HG02678 (cell line): ENCODE data around the gene PLEKHG3.
"Not testable (repeated sequence)": the region's sequence is repeated elsewhere in the genome, so short reads cannot be mapped to it uniquely, and the experiment has no call there.

Source experiments
- ATAC-seq: cut with Tn5 transposase; IDR thresholded peaks from one replicate; pipeline ENCODE4 v1.9.1; 2021; ENCODE audit warnings: mild to moderate bottlenecking, moderate library complexity; ENCODE audit not compliant: unreplicated experiment

The PLEKHG3 gene

DNA sequence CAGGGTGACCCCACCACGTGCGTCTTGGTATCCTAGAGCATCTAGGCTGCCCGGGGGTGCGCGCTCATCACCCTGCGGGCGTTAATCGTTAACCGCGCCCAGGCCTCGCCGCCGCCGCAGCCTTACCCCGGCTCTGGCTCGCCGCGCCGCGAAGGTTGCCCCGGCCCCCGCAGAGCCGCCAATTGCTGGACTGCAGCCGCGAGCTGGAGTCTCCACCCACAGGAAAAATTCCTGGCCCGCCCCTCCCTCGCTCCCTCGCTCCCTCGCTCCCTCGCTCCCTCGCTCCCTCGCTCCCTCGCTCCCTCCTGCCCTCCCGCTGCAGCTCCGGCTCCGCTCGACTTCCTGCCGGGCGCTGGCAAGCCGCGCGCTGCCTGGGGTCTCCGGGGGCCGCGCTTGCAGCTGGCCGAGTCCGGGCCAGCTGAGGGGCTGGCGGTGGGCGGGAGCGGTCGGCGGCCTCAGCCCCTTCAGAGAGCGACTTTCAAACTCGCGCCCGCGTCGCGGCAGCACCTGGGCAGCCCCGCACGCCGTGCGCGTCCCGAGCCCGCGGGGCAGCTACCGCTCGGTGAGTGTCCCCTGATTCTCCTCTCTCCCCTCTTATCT is at the start of gene PLEKHG3:
PLEKHG3 (plus strand) TSS at position 282 of the 600 bp plus-strand sequence. CDS start 23,208 bp downstream, outside the sequence.
- no peak for ATAC-seq

DNA sequence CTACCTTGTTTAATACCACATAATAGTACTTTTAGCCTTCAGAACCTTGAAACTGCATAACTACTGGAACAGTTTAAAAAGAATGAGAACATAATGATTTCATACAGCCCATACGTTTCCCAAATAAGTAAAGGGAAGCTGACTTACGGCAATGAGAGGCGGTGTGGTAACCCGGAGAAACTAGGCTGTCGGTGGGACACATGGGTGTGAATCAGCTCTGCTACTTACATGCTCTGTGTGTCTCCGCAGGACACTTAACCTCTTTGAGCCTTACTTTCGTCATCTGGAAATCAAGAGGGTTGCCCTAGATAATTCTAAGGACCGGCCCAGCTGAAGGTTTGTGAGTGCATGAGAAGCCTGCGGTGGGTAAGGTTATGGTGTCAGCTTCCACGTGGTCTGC is 49.3 kb upstream of the PLEKHG3 start:
- ATAC-seq: no peak

DNA sequence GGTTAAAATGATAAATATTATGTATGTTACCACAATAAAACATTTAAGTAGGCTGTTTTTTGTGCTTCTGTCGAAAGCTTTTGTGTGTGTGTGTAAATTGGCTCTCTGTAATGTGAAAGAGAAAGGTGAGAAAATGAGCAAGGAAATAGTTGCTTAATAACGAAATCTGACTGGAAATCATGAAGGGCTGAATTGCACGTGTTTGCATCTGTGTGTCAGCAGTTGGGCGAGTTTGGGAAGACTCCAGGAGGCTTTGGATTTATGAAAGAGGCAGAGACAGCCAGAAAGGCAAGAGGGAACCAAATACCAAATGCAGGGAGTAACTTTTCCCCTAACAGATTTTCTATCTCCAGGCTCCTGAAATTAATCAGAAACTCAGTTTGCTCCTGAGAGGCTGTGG is 47.2 kb upstream of the PLEKHG3 start:
- no peak for ATAC-seq

DNA sequence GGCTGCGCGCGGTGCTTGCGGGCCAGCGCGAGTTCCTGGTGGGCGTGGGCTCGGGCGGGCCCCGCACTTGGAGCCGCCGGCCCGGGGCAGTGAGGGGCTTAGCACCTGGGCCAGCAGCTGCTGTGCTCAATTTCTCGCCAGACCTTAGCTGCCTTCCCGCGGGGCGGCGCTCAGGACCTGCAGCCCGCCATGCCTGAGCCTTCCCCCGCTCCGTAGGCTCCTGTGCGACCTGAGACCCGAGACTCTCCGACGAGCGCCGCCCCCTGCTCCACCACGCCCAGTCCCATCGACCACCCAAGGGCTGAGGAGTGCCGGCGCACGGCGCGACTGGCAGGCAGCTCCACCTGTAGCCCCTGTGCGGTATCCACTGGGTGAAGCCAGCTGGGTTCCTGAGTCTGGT is 46.0 kb upstream of the PLEKHG3 start:
- no peak for ATAC-seq

DNA sequence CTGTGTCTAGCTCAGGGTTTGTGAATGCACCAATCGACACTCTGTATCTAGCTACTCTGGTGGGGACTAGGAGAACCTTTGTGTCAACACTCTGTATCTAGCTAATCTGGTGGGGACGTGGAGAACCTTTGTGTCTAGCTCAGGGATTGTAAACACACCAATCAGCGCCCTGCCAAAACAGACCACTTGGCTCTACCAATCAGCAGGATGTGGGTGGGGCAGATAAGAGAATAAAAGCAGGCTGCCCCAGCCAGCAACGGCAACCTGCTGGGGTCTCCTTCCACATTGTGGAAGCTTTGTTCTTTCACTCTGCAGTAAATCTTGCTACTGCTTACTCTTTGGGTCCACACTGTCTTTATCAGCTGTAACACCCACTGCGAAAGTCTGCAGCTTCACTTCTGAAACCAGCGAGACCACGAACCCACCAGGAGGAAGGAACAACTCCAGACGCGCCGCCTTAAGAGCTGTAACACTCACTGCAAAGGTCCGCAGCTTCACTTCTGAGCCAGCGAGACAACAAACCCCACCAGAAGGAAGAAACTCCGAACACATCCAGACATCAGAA is 45.4 kb upstream of the PLEKHG3 start:
- not testable (repeated sequence) for ATAC-seq

DNA sequence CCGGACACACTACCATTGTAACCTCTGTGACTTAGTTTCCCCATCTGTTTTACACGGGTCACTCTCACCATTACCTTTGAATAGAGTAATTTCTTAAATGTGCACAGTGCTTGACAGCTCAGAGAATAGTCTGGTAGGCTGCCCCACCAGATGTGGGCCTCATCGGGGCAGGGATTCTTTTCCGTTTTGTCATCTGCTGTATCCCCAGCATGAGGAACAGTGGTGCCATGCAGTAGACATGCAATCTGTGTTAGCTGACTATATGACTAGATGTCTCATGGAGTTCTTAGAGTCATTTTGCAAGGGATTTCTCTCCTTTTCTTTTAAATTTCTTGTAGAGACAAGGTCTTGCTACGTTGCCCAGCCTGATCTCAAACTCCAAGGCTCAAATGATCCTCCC is 44.9 kb upstream of the PLEKHG3 start:
- no peak for ATAC-seq

DNA sequence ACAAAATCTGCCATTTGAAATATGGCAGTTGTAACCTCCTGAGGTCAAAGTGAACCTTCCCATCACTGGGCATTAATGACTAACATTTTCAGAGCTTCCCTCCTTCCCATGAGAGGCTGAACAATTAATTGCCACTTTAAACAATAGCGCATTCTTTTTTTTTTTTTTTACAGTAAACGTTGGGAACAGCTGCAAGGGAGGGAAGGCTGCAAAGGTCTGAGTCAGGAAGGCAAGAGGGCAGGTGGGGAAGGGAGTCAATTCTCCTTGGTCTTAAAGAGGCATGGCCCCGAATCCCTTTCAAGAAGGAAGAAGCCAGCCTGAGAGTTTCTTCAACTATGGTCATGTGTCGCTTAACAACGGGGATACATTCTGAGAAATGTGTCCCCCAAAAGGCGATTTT is 41.0 kb upstream of the PLEKHG3 start:
- no peak for ATAC-seq

DNA sequence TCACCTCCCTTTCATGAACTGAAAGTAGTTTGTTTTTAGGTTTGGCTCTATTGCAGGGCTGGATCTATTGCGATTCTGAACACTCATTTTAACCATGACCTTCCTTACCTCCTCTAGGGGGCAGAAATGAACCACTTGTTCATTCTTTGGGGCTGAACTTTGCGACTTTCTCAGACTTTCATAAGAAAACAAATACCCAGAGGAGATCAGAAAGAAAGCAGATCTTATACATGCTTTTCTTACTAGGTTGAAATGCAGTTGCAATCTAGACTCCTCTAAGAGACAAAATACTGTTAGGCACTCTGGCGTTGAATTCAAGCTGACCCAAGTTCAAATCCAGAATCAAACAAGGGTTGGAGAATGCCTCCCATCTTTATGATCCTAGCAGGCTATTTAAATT is 32.6 kb upstream of the PLEKHG3 start:
- no peak for ATAC-seq

DNA sequence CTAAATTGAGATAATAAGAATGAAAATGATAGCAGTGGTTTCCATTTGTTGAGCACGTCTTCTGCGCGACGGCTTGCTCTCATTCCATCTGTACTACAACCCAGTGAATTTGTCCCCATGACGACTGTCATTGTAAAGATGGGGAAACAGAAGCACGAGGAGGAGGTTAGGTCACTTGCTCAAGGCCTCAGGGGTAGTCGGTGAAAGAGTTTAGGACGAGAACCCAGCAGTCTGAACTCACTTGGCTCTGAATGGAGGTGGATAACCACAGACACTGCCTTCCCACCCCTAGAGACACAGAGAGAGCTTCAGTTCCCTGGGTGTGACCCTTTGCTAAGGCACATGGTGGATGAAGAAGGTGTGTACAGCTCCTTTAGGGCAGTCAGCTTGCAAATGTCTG is 30.9 kb upstream of the PLEKHG3 start:
- ATAC-seq: no peak

DNA sequence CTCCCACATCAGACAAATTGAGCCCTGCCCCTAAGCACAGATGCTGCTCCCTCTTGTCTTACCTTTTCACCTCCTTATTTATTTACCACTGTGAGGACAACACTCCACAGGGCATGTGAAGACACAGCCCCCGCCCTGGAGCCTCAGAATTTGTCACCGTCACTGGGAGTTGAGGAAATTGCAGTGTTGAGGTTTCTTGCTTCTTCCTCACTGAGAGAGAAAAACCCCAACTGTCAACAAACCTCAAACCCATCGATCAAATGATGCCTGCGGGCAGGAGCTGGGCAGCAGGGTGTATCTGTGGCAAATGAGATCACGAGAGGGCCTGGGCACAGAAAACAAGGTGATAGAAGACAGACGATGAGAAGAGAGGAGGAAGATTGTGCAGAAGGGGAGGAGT is 30.5 kb upstream of the PLEKHG3 start:
- ATAC-seq: no peak

DNA sequence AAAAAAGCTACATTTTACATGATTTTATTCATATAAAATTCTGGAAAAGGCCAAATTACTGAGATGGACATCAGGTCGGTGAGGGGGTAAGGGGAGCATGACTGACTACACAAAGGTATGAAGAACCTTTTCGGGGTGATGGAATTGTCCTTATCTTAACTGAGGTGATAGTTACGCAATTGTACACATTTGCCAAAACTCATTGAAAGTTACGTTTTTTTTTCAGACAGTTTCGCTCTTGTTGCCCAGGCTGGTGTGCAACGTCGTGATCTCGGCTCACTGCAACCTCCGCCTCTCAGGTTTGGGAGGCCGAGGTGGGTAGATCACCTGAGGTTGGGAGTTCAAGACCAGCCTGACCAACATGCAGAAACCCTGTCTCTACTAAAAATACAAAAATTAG is 29.4 kb upstream of the PLEKHG3 start:
- no peak for ATAC-seq

DNA sequence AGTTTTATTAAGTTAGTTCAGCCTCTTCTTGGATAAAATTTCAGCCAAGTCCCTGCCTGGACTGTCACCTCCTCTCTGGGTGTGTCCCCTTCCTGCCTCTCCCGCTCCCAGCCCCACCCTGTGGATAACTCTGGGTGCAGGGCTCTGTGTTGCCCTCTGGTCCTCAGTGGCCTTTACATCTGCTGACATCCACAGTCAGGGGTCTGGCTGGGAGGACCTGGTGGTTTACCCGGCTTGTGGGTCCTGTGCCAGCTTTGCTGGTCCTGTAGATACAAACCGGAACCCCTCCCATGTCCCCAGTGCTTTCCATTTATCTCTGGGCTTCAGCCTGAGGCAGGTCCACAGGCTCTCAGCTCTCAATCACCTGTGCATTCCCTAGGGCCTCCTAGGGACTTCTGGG is 28.9 kb upstream of the PLEKHG3 start:
- no peak for ATAC-seq

DNA sequence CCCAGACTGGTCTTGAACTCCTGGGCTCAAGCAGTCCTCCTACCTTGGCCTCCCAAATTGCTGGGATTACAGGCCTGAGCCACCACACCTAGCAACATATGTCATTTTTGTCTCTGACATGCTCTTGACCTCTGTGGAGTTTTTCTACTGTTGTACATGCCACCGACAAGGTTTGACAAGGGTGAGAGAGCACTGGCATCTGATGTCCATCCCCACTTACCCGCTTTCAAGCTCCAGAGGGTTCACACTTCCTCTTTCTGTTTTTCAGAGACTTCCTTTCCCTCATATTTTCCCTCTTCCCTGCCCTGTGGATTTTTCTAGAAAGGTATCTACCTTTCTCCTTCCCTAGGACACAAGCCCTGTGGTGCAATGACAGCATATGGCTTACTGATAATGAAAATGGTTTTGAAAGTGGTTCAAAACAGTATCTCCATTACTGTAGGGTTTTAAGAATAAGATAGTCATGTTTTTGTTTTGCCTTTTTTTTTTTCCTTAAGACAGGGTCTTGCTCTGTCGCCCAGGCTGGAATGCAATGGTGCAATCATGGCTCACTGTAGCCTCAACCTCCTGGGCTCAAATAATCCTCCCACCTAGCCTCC is 27.7 kb upstream of the PLEKHG3 start:
- ATAC-seq: no peak

DNA sequence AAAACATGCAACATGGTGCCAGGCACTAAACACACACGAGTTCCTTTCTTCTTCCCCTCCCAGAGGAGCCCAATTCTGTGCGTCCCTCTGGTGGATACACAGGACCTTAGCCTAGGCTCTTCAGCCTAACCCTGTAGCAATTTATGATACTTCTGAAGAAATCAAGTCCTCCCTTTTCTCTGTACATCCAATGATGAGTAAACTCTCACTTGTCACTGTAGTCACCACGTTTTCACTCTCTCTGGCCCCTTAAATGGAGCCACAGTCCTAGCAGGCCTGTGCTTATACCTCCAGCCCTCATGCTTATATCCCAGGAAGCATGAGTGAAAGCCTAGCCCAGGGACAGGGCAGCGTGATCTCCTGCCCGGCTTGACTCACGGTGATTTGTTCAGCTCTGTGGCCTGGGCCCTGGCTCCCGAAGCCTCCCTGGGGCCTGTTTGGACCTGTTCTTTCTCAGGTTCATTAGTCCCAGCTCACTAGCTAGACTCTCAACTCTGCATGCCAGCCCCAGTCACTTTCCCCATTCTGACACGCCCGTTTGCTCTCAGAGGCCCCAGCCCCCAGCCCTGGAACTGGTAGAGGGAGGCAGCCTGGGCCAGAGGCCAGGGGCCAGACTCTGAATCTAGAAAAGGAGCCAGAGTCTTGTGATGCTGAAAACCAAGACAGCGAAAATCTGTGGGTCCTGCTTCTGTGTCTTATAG is 24.1 kb upstream of the PLEKHG3 start:
- no peak for ATAC-seq

DNA sequence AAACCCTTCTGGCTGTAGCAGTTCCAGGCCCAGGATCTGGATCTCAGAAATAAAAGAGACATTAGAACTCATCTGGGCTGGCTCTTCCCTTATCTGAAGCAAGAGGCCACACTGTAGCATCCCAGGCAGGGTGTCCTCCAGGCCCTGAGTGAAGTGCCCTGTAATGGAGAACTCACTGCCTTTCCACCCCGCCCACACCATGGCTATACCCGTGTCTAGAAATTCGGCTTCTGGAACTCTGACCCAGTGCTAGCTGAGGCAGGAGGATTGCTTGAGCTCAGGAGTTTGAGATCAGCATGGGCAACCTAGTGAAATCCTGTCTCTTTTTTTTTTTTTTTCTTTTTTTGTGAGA is 23.5 kb upstream of the PLEKHG3 start:
- no peak for ATAC-seq

DNA sequence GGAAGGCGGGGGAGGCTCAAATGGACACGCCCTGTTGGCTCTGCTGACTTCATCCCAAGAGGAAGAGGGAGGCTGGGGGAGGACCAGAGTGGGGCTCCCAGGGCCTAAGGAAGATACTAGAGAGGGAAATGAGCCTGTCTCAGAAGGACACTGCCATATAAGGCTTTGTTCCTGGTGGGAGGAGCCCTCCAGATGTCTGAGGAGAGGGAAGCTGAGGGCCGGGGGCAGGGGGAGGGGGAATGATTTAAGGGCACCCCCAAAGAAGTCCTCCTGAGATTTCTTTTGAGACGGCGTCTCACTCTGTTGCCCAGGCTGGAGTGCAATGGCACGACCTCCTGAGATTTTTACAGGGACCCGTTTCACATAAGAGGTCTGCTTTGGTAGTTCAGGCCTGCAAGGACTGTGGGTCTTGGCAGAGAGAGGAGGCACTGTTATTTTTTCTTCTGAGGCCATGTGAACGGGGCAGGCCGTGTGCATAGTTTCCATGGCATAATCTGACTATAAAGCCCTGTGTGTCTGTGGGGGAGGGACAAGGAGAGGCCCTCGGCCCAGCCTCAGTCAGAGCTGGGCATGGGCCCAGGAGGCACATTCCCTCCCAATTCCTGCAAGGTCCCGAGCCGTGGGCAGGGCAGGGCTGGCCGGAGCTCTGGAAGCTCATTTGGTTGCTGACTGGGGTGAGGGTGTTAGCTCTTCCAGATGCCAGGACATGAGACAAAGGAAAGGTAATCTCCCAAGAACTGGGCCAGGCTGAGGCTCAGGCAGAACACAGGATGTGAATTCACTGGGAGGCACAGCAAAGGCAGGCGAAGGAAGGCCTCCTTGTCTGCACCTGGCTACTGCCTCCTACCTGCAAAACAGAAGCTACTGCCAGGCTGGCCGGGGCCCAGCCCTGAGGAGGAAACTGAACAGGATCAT is 22.2 kb upstream of the PLEKHG3 start:
- ATAC-seq: no peak

DNA sequence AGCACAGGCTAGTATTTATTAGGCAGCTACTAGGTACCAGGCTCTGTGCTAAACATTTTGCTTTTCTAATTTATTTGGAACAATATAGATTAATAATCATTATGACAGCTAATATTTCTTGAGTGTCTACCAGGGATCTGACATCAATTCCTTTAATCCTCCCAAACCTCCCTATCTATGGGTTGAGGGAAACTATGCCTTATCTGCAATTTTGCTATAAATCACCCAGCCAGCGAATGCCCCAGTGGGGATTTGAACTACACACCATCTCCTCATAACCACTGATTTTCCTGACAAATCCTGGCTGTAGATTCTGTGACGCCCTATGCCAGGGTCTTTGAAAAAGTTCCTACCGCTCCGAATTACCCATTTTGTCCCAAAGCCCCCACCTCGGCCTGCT is 21.4 kb upstream of the PLEKHG3 start:
- ATAC-seq: no peak

DNA sequence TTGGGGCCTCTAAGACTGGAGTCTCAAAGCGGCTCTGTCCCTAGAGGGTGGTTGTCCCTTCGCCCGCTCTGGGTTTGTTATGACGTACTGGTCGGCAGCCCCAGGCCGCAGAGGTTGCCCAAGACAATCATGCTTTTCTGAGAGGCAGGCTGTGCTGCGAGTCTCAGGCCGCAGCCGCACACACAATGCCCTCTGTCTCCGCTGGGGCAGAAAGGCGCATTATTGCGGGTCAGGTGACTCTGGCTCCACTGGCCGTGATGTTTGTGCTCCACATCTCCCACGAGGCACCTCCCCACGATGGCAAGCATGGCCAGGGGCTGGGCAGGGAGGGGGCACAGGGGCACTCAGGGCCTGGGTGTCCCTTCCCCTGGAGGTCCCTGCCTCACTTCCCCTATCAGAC is 21.0 kb upstream of the PLEKHG3 start:
- ATAC-seq: no peak

DNA sequence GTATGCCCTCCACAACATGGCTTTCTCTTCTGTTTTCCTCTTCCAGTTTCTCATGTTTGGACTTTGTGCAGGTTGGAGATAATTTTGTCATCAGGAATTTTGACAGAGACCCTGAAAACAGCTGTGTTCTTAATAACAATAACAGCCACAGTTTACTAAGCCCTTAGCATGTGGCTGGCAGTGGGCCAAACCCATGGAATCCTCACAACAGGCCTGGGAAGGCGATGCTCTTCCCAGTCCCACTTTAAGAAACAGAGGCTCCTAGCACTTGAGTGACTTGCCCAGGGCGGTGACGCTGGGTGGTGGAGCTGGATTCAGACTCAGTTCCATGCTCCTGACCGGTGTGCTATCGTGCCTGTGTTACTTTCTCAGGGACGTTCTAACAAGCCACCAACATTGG is 20.1 kb upstream of the PLEKHG3 start:
- ATAC-seq: no peak

DNA sequence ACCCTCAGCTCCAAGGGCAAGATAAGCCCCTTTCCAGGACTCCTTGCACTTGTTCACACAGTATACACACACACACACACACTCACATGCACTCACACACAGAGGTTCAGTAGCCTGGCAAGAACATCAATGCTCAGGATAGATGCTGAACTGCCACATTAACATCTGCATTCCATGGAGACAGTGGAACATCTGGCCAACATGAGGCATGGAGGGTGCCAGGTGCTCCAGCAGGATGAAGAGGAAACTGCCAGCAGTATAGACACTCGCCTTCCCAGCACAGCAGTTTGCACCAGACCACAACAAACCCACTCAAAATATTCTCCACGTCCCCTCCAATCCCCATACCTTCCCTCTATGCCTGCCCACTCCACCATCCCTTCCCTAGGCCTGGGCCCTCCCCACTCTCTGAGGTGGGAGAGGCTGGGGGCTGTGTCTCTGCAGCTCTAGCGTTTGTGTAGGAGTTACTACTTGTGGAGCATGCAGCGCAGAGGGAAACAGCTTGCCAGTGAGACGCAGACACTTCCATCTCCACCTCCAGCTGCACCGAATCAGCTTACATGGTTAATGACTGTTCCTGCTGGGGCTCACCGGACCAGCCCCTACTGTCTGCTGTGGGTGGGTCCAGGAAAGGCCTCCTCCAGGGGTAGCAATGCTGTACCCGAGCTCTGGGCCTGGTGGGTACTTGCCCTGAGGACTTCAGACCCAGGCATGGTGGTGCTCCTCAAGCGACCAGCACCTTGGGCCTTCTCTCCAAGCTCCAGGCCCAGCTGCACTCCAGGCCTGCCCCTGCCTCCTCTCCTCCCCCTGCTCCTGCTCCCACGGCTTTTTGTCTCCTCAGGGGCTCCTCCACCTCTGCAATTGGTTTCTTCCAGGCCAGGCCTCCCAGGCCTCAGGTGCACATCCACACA is 18.6 kb upstream of the PLEKHG3 start:
- no peak for ATAC-seq
